Measurements from ENCODE around the gene KIF18B. TPM values are rescaled to one million over a fixed set of nuclear protein-coding genes. Genes with fewer than 3 reads are reported as not detected.
A peak's percentile ranks its signal among the peaks of the same experiment; 100 is the strongest.

Gene KIF18B
- total and polyA plus RNA-seq, 2 of the 13 experiments (the other 11 are each of a cell fraction or from before 2014, with no cell fraction given): 15.2 to 15.3 TPM

DNA sequence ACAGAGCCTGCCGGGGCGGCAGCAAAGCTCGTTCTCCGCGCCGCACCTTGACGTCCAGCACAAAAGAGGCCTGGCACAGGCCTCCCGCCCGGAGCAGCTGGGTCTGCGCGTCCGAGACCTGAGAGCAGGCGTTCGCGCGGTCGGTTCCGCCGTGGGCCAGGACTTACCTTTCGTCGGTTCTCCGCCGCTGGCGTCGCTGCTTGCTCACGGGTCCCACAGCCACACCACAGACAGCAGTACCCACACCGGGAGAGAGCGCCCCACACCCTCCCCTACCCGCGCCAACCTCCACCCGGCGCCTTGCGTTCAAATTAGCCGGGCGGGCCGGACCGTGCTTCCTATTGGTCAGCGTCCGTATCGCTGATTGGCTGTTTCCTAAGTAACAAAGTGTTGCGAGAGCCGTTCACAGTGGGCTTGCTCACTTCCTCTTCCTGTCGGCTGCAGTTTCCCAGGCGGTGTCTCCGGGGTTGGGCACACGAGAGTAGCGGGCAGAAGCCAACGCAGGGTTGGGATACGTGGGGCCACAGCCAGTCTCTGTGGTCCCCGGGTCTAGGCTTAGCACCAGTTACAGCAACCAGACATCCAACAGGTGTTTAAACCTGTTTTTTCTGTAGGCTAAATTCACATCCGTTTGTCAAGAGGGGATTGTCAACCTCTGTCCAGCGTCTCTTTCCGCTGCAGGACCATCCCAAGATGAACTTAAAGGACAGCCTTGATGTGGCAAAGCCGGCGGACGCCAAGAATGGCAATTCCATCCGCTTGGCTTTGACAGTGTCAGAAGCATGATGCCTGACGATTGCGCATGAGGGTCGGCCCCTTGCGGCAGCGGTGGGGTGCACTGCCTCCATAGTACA is at the start of gene KIF18B (continued):
- TF ChIP-seq ZNF142 (CRISPR knock-in tag; IDR thresholded peaks at IDR 0.05) (0 out of 2 replicates have a peak, but pooled peaks have one; percentile 56), AGO1 (IDR thresholded peaks at IDR 0.05; ENCODE audit: low read depth, low read length, poor library complexity, severe bottlenecking) (peak; percentile 80), KAT8 (CRISPR knock-in tag; IDR thresholded peaks at IDR 0.05) (peak; percentile 97), ZSCAN22 (CRISPR knock-in tag; IDR thresholded peaks at IDR 0.05) (peak; percentile 67; the same call in 1 of the 2 replicates), ZNF720 (CRISPR knock-in tag; IDR thresholded peaks at IDR 0.05) (no peak), PCBP1 (IDR thresholded peaks at IDR 0.05; ENCODE audit: borderline replicate concordance, low read depth, low read length) (0 out of 2 replicates have a peak, but pooled peaks have one; percentile 75), KLF6 (CRISPR knock-in tag; IDR thresholded peaks at IDR 0.05) (peak; percentile 73), GATAD1 (CRISPR knock-in tag; IDR thresholded peaks at IDR 0.05) (peak; percentile 91), CREBL2 (CRISPR knock-in tag; IDR thresholded peaks at IDR 0.05; ENCODE audit: borderline replicate concordance) (0 out of 2 replicates have a peak, but pooled peaks have one; percentile 60), KDM4B (CRISPR knock-in tag; IDR thresholded peaks at IDR 0.05) (0 out of 2 replicates have a peak, but pooled peaks have one; percentile 50), TARDBP (CRISPR knock-in tag; IDR thresholded peaks at IDR 0.05) (peak; percentile 78; the same call in 1 of the 2 replicates)
- TF ChIP-seq, protein P1, sequence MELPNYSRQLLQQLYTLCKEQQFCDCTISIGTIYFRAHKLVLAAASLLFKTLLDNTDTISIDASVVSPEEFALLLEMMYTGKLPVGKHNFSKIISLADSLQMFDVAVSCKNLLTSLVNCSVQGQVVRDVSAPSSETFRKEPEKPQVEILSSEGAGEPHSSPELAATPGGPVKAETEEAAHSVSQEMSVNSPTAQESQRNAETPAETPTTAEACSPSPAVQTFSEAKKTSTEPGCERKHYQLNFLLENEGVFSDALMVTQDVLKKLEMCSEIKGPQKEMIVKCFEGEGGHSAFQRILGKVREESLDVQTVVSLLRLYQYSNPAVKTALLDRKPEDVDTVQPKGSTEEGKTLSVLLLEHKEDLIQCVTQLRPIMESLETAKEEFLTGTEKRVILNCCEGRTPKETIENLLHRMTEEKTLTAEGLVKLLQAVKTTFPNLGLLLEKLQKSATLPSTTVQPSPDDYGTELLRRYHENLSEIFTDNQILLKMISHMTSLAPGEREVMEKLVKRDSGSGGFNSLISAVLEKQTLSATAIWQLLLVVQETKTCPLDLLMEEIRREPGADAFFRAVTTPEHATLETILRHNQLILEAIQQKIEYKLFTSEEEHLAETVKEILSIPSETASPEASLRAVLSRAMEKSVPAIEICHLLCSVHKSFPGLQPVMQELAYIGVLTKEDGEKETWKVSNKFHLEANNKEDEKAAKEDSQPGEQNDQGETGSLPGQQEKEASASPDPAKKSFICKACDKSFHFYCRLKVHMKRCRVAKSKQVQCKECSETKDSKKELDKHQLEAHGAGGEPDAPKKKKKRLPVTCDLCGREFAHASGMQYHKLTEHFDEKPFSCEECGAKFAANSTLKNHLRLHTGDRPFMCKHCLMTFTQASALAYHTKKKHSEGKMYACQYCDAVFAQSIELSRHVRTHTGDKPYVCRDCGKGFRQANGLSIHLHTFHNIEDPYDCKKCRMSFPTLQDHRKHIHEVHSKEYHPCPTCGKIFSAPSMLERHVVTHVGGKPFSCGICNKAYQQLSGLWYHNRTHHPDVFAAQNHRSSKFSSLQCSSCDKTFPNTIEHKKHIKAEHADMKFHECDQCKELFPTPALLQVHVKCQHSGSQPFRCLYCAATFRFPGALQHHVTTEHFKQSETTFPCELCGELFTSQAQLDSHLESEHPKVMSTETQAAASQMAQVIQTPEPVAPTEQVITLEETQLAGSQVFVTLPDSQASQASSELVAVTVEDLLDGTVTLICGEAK (IDR thresholded peaks at IDR 0.05): peak; percentile 41; the same call in 1 of the 2 replicates
- TF ChIP-seq, protein P1 (CRISPR knock-in tag; IDR thresholded peaks at IDR 0.05): peak; percentile 13; the same call in 1 of the 2 replicates
